HL-60 (cell line): Measurements from ENCODE around the gene HLA-DOB.

Experiments
- CTCF ChIP-seq: IDR thresholded peaks from one replicate; pipeline ENCODE4 v1.5.1; 2011; ENCODE audit warnings: low read length, control low read depth, inconsistent platforms; ENCODE audit not compliant: insufficient read depth
- GABPA ChIP-seq: IDR thresholded peaks from 2 replicates; pipeline ENCODE4 v1.6.1; 2012; ENCODE audit warnings: low read depth
- POLR2AphosphoS5 ChIP-seq: IDR thresholded peaks from 2 replicates; pipeline ENCODE4 v1.6.1; 2012; ENCODE audit warnings: low read depth
- SPI1 ChIP-seq: IDR thresholded peaks from 2 replicates; pipeline ENCODE4 v1.6.1; 2012; ENCODE audit warnings: low read depth, mild to moderate bottlenecking, borderline replicate concordance
- TF ChIP-seq, protein P1 (sequence below): IDR thresholded peaks from 2 replicates; pipeline ENCODE4 v1.6.1; 2012; ENCODE audit warnings: low read depth; ENCODE audit not compliant: insufficient replicate concordance

DNA sequence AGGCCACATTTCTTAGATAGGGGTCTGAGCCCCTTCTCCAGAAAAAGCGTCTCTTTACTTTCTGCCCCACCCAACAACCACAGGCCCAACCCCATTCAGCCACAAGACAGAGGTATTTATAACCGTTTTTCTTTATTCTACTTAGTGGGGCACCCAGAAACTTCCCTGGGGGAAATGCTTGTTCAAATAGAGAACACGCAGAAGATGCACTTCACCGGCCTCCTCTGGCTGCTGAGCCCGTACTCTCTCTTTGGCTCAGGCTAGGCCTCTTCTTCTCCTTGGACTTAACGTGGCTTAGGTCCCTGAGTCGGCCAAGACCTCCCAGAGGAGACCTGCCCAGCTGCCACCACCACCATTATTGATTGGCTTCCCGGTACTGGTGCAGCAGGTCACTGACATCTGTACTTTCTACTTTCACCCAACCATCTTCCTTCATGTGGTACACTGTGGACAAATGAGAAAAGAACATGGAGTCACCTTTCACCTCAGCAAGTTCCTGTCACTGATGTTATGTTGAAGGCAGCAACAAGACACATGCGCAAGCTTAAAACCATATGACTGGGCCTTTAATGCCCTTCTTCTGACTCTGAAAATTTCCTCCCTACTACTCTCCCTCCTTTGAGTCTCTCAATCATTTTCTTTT is 23.9 kb upstream of the HLA-DOB start:
- TF ChIP-seq CTCF (no peak), GABPA (no peak), POLR2AphosphoS5 (no peak), SPI1 (no peak)
- TF ChIP-seq, protein P1, sequence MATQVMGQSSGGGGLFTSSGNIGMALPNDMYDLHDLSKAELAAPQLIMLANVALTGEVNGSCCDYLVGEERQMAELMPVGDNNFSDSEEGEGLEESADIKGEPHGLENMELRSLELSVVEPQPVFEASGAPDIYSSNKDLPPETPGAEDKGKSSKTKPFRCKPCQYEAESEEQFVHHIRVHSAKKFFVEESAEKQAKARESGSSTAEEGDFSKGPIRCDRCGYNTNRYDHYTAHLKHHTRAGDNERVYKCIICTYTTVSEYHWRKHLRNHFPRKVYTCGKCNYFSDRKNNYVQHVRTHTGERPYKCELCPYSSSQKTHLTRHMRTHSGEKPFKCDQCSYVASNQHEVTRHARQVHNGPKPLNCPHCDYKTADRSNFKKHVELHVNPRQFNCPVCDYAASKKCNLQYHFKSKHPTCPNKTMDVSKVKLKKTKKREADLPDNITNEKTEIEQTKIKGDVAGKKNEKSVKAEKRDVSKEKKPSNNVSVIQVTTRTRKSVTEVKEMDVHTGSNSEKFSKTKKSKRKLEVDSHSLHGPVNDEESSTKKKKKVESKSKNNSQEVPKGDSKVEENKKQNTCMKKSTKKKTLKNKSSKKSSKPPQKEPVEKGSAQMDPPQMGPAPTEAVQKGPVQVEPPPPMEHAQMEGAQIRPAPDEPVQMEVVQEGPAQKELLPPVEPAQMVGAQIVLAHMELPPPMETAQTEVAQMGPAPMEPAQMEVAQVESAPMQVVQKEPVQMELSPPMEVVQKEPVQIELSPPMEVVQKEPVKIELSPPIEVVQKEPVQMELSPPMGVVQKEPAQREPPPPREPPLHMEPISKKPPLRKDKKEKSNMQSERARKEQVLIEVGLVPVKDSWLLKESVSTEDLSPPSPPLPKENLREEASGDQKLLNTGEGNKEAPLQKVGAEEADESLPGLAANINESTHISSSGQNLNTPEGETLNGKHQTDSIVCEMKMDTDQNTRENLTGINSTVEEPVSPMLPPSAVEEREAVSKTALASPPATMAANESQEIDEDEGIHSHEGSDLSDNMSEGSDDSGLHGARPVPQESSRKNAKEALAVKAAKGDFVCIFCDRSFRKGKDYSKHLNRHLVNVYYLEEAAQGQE = no peak
